GOT3 (cell line): ENCODE measurements around the gene STX10.

Experiments
- DNase-seq: peaks from one replicate; lab custom pipeline; 2025; ENCODE audit warnings: mixed read lengths; lab: John Stamatoyannopoulos, UW

The STX10 gene

GRCh38 chr19:13119627-13120026, 30.5 kb downstream of the STX10 start:
- no peak for DNase-seq

GRCh38 chr19:13118424-13119193, 31.6 kb downstream of the STX10 start:
- no peak for DNase-seq

- DNase-seq, result peak; percentile 61
Observed at GRCh38 chr19:13117772-13118423, 32.3 kb downstream of the STX10 start, which contains the start of gene NACC1. Gene NACC1, plus strand, starts transcription at chr19:13118264. Its CDS starts 16,944 bp downstream, at chr19:13135208.

GRCh38 chr19:13117176-13117771, 32.9 kb downstream of the STX10 start:
- DNase-seq, result no peak

- peak; percentile 68 for DNase-seq
Observed at GRCh38 chr19:13116282-13117175, 33.6 kb downstream of the STX10 start, which contains the start of gene TRMT1. Gene TRMT1, minus strand, starts transcription at chr19:13116740. Its CDS starts 341 bp downstream, at chr19:13116399.

GRCh38 chr19:13115936-13116281, 34.3 kb downstream of the STX10 start:
- no peak for DNase-seq

GRCh38 chr19:13112555-13112954, 37.6 kb downstream of the STX10 start:
- DNase-seq, result no peak

GRCh38 chr19:13110099-13110610, 40.0 kb downstream of the STX10 start:
- DNase-seq, result no peak

GRCh38 chr19:13109361-13110098, 40.6 kb downstream of the STX10 start:
- no peak for DNase-seq

GRCh38 chr19:13104848-13105711, 45.1 kb downstream of the STX10 start:
- no peak for DNase-seq

GRCh38 chr19:13104360-13104847, 45.8 kb downstream of the STX10 start:
- DNase-seq, result no peak

GRCh38 chr19:13103581-13104359, 46.4 kb downstream of the STX10 start:
- DNase-seq, result no peak

- no peak for DNase-seq
Observed at GRCh38 chr19:13102666-13103580, 47.3 kb downstream of the STX10 start, which contains the start of gene LYL1. Gene LYL1, minus strand, starts transcription at chr19:13102858. Its CDS starts 1,687 bp downstream, at chr19:13101171.

- DNase-seq, result no peak
Observed at GRCh38 chr19:13102416-13102665, 47.8 kb downstream of the STX10 start.

GRCh38 chr19:13101590-13102415, 48.4 kb downstream of the STX10 start:
- no peak for DNase-seq

GRCh38 chr19:13100841-13101589, 49.2 kb downstream of the STX10 start:
- no peak for DNase-seq
